Glutamatergic neuron (in vitro differentiated cells): ENCODE results near the gene EMILIN1. TPM values are rescaled to one million over a fixed set of nuclear protein-coding genes. Genes with fewer than 3 reads are reported as not detected.

Experiments used
- DNase-seq: peaks from one replicate; pipeline ENCODE4 v3.0.0; 2022
- H3K27ac Mint-ChIP-seq: one replicate; pipeline ENCODE4 v1.8.0; 2020; ENCODE audit warnings: mild to moderate bottlenecking, mixed read lengths, inconsistent platforms; ENCODE audit not compliant: unreplicated experiment
- H3K27me3 Mint-ChIP-seq: one replicate; pipeline ENCODE4 v1.8.0; 2020; ENCODE audit warnings: mild to moderate bottlenecking, moderate library complexity, mixed read lengths, inconsistent platforms; ENCODE audit not compliant: unreplicated experiment
- H3K36me3 Mint-ChIP-seq: one replicate; pipeline ENCODE4 v1.8.0; 2020; ENCODE audit warnings: mild to moderate bottlenecking, mixed read lengths, inconsistent platforms; ENCODE audit not compliant: unreplicated experiment
- H3K4me1 Mint-ChIP-seq: one replicate; pipeline ENCODE4 v1.8.0; 2020; ENCODE audit warnings: mild to moderate bottlenecking, low read depth, mixed read lengths, inconsistent platforms; ENCODE audit not compliant: unreplicated experiment
- H3K4me3 Mint-ChIP-seq: one replicate; pipeline ENCODE4 v1.8.0; 2020; ENCODE audit warnings: mild to moderate bottlenecking, mixed read lengths, inconsistent platforms; ENCODE audit not compliant: unreplicated experiment
- H3K9me3 Mint-ChIP-seq: one replicate; pipeline ENCODE4 v1.8.0; 2020; ENCODE audit warnings: mild to moderate bottlenecking, moderate library complexity, mixed read lengths, inconsistent platforms; ENCODE audit not compliant: unreplicated experiment
- CTCF ChIP-seq: fragments of 200-600 bp; sonication (generic); IDR thresholded peaks from one replicate; pipeline ENCODE4 v1.5.0; 2021; ENCODE audit not compliant: partially characterized antibody, unreplicated experiment
- total RNA-seq: library from RNA; stranded (reverse); fragmentation: NEBNext Ultra II Directional; extraction: Animal tissue kit (Norgen Biotek cat#: 25700); gene quantifications from one replicate; pipeline ENCODE4 v1.2.1, GENCODE V29; 2021; ENCODE audit not compliant: unreplicated experiment

EMILIN1 gene
- total RNA-seq, 1 donor from 2014 or later = 3.2 TPM

- Mint-ChIP-seq H3K27me3 (peaks cover 10% of the 10 kb centered on the region), H3K4me1 (peaks cover 8% of the 10 kb centered on the region), H3K9me3 (peaks cover 3% of the 10 kb centered on the region), H3K4me3 (no peak overlapping the region), H3K27ac (no peak overlapping the region), H3K36me3 (no peaks in the 10 kb centered on the region)
- DNase-seq = no peak
- no peak for TF ChIP-seq CTCF
Measured at GRCh38 chr2:27128668-27129571, 50.5 kb downstream of the EMILIN1 start.

DNA sequence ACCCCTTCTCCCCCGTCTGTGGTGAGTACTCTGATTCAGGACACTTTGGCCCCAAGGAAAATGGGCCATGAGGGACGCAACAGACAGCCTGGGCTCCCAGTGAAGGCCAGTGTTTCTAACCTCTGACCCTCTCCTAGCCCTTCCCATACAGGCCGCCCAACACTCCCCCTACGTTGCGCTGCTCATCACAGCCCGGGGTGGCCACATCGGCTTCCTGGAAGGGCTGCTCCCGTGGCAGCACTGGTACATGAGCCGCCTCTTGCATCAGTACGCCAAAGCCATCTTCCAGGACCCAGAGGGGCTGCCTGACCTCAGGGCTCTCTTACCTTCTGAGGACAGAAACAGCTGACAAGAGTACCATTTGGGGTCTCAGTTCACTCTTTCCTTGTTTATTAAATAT, 52.0 kb downstream of the EMILIN1 start:
- Mint-ChIP-seq H3K4me1 (peaks cover 8% of the 10 kb centered on the region), H3K4me3 (no peak overlapping the region), H3K27ac (no peak overlapping the region), H3K27me3 (peaks cover 12% of the 10 kb centered on the region), H3K9me3 (peaks cover 5% of the 10 kb centered on the region), H3K36me3 (no peaks in the 10 kb centered on the region)
- TF ChIP-seq CTCF = no peak
- DNase-seq = no peak

GRCh38 chr2:27131429-27131828, 53.0 kb downstream of the EMILIN1 start:
- H3K4me3 Mint-ChIP-seq = no peak overlapping the region

DNA sequence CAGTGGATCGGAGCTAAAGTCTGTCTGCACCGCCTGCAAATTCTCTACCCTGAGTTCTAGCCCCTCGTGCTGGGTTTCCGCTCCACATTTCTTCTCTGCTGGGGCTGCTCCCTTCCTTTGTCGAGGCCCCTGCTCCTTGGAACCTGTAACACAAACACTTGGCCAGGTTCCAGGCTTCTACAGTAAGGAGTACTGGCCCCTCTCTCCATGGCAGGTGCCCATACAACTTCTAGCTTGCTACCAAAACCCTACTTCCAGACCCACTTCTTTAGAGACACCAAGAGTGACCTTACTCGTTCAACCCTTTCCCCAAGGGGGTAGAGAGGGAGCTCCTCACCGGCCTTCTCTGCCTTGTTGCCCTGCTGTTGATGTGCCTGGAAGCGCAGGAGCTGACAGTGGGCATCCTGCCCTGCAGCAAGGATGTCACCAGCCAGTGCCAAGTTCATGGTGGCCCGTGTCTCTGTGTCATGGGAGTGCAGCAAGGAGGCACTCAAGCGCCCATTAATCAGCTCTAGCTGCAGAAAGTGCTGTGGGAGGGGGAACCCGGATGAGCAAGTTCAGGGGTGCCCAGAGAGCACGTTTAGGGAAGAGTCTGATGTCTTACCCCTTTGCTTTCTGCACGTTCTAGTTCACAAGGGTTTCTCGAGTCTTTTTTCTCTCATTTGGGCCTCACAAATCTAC, 54.9 kb downstream of the EMILIN1 start:
- H3K27ac Mint-ChIP-seq = no peak overlapping the region
- peak overlapping the region; percentile 90 for H3K4me3 Mint-ChIP-seq
- TF ChIP-seq CTCF = no peak
- H3K4me1 Mint-ChIP-seq = peaks cover 8% of the 10 kb centered on the region
- peaks cover 8% of the 10 kb centered on the region for H3K9me3 Mint-ChIP-seq
- H3K27me3 Mint-ChIP-seq = peaks cover 15% of the 10 kb centered on the region
- no peaks in the 10 kb centered on the region for H3K36me3 Mint-ChIP-seq
- no peak for DNase-seq

More at GRCh38 chr2:27131429-27131828, 53.0 kb downstream of the EMILIN1 start:
- H3K4me1 Mint-ChIP-seq = peaks cover 8% of the 10 kb centered on the region
- no peak for TF ChIP-seq CTCF
- H3K9me3 Mint-ChIP-seq = peaks cover 8% of the 10 kb centered on the region
- DNase-seq = no peak
- peaks cover 15% of the 10 kb centered on the region for H3K27me3 Mint-ChIP-seq
- no peak overlapping the region for H3K27ac Mint-ChIP-seq
- no peaks in the 10 kb centered on the region for H3K36me3 Mint-ChIP-seq
